Panc1 (cell line): ENCODE results near the gene RAPGEF1. TPM values are rescaled to one million over a fixed set of nuclear protein-coding genes. Genes with fewer than 3 reads are reported as not detected.

Experiments
- ATAC-seq: fragments of 200-7000 bp; cut with Tn5 transposase; 2 replicates; pipeline ENCODE4 v1.9.1; 2020; ENCODE audit warnings: mild to moderate bottlenecking, moderate library complexity
- BruUV-seq: library from RNA; stranded (reverse); fragments of 400-500 nt; replicated peaks from 2 replicates; lab custom pipeline; 2021; lab: Mats Ljungman, UMichigan
- CTCF ChIA-PET: fragments of 300-600 bp; sonication (Branson Sonifier 250); formaldehyde crosslinking; loops from one replicate; lab custom pipeline; 2022; ENCODE audit warnings: antibody characterized with exemption; lab: Charles Lee
- POLR2A ChIA-PET: fragments of 300-600 bp; sonication (Branson Sonifier 250); formaldehyde crosslinking; loops from one replicate; lab custom pipeline; 2022; ENCODE audit warnings: antibody characterized with exemption; lab: Charles Lee
- DNase-seq: peaks from one replicate; pipeline ENCODE4 v3.0.0-alpha.2; 2010; ENCODE audit warnings: low read depth, low spot score
- H3K27ac ChIP-seq: 2 replicates; pipeline ENCODE4 v1.5.1; 2011; ENCODE audit warnings: mild to moderate bottlenecking, low read length, inconsistent platforms
- H3K27me3 ChIP-seq: fragments of 200-500 bp; sonication (Bioruptor generic); 2 replicates; pipeline ENCODE4 v1.6.0; 2014; ENCODE audit warnings: low read length, inconsistent platforms; ENCODE audit not compliant: control insufficient read depth, insufficient read depth
- H3K36me3 ChIP-seq: fragments of 200-500 bp; sonication (Bioruptor generic); 2 replicates; pipeline ENCODE4 v1.5.1; 2014; ENCODE audit warnings: inconsistent platforms, mild to moderate bottlenecking, low read length, moderate library complexity; ENCODE audit not compliant: control insufficient read depth, insufficient read depth
- H3K4me1 ChIP-seq: 2 replicates; pipeline ENCODE4 v1.5.1; 2011; ENCODE audit warnings: inconsistent platforms, mild to moderate bottlenecking, low read length, moderate library complexity; ENCODE audit not compliant: control insufficient read depth, insufficient read depth
- H3K4me3 ChIP-seq, 2 experiments: 2 replicates each; pipeline ENCODE4 v1.5.1; 2011 to 2012; ENCODE audit warnings: low read depth in 2 of 2, low read length in 2 of 2, mild to moderate bottlenecking in 2 of 2, inconsistent platforms in 1 of 2, moderate library complexity in 1 of 2
- H3K9me3 ChIP-seq: fragments of 200-500 bp; sonication (Bioruptor generic); 2 replicates; pipeline ENCODE4 v1.5.1; 2014; ENCODE audit warnings: low read depth, mild to moderate bottlenecking, inconsistent platforms, low read length, moderate library complexity; ENCODE audit not compliant: control insufficient read depth, insufficient read depth
- CTCF ChIP-seq: fragments of 450-650 bp; IDR thresholded peaks from 2 replicates; pipeline ENCODE4 v1.5.1; 2017; ENCODE audit warnings: mild to moderate bottlenecking
- POLR2AphosphoS5 ChIP-seq: IDR thresholded peaks from 2 replicates; pipeline ENCODE4 v1.6.1; 2012; ENCODE audit warnings: mild to moderate bottlenecking, low read depth, low read length, moderate library complexity
- SIN3A ChIP-seq: IDR thresholded peaks from 2 replicates; pipeline ENCODE4 v1.6.1; 2012; ENCODE audit warnings: low read depth, mild to moderate bottlenecking, low read length, moderate library complexity, borderline replicate concordance; ENCODE audit not compliant: insufficient read depth
- TCF7L2 ChIP-seq: IDR thresholded peaks from 2 replicates; pipeline ENCODE4 v1.6.1; 2011; ENCODE audit warnings: mild to moderate bottlenecking, low read depth, low read length, inconsistent platforms
- in situ Hi-C: cut with HindIII; loops from 2 replicates; pipeline ENCODE4 v1.10.0; 2016; ENCODE audit warnings: low sequenced_read_pairs, low pct_unique_long_range_greater_than_20kb
- intact Hi-C: fragments of 100-400 bp; cut with micrococcal nuclease; formaldehyde crosslinking; loops from one replicate; pipeline ENCODE4 v1.10.0; 2022; ENCODE audit not compliant: unreplicated experiment
- total RNA-seq: library from RNA; stranded (reverse); gene quantifications from one replicate; pipeline ENCODE4 v1.2.1, GENCODE V29; 2021; ENCODE audit not compliant: unreplicated experiment
- TF ChIP-seq, protein P1 (sequence below), 2 experiments: IDR thresholded peaks; 2 replicates each; pipeline ENCODE4 v1.6.1; 2011 to 2012; ENCODE audit warnings: low read depth in 2 of 2, control low read depth in 1 of 2, low read length in 1 of 2, mild to moderate bottlenecking in 1 of 2, moderate library complexity in 1 of 2; ENCODE audit not compliant: insufficient read depth in 1 of 2

Gene RAPGEF1
- total RNA-seq, 1 experiment from 2014 or later, result 86.8 TPM

DNA sequence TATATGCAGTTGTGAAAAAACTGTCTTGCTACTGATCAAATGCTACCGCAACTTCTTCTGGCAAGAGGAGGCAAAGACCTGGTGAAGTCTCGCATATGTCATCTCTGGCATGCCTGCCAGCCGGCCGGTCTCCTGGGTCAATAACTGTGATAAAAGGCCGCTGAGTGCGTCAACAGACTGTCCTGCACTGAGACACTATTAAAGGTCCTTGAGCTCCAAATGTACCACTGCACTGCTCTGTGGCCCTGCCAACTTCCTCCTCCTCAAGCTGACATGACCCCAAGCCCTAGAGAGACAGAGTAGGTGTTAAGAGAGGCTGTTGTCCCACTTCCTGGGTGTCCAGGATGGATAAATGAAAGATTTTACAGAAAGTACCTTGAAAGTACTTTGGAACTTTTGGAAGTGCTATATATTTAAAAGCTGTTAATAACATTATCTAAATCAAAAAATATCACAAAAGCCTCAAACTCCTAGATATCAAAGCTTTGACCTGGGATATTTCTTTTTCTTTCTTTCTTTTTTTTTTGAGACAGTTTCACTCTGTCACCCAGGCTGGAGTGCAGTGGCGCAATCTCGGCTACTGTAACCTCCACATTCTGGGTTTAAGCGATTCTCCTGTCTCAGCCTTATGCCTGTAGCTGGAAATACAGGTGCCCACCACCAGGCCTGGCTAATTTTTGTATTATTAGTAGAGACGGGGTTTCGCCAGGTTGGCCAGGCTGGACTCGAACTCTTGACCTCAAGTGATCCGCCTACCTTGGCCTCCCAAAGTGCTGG, 31.5 kb downstream of the RAPGEF1 start:
- ChIA-PET POLR2A (no interaction called here), CTCF (no interaction called here)
- no peak for DNase-seq
- Histone ChIP-seq H3K27ac (peak overlapping the region; percentile 79), H3K36me3 (no peaks in the 10 kb centered on the region), H3K27me3 (no peaks in the 10 kb centered on the region), H3K4me1 (peaks cover 41% of the 10 kb centered on the region), H3K9me3 (no peaks in the 10 kb centered on the region), H3K4me3 (no peak overlapping the region)
- TF ChIP-seq POLR2AphosphoS5 (no peak), SIN3A (no peak), TCF7L2 (no peak), CTCF (no peak)
- TF ChIP-seq, protein P1, sequence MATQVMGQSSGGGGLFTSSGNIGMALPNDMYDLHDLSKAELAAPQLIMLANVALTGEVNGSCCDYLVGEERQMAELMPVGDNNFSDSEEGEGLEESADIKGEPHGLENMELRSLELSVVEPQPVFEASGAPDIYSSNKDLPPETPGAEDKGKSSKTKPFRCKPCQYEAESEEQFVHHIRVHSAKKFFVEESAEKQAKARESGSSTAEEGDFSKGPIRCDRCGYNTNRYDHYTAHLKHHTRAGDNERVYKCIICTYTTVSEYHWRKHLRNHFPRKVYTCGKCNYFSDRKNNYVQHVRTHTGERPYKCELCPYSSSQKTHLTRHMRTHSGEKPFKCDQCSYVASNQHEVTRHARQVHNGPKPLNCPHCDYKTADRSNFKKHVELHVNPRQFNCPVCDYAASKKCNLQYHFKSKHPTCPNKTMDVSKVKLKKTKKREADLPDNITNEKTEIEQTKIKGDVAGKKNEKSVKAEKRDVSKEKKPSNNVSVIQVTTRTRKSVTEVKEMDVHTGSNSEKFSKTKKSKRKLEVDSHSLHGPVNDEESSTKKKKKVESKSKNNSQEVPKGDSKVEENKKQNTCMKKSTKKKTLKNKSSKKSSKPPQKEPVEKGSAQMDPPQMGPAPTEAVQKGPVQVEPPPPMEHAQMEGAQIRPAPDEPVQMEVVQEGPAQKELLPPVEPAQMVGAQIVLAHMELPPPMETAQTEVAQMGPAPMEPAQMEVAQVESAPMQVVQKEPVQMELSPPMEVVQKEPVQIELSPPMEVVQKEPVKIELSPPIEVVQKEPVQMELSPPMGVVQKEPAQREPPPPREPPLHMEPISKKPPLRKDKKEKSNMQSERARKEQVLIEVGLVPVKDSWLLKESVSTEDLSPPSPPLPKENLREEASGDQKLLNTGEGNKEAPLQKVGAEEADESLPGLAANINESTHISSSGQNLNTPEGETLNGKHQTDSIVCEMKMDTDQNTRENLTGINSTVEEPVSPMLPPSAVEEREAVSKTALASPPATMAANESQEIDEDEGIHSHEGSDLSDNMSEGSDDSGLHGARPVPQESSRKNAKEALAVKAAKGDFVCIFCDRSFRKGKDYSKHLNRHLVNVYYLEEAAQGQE (IDR thresholded peaks at IDR 0.05; ENCODE audit: insufficient read depth in 1 of 2, low read depth in 2 of 2, low read length in 1 of 2), result no peak
- in situ Hi-C loops (no loop called here), intact Hi-C loops (no loop called here)
- BruUV-seq, result no TSS peak
- peak; percentile 75 for ATAC-seq

- no peaks in the 10 kb centered on the region for H3K27me3 ChIP-seq
- ChIA-PET POLR2A (no interaction called here), CTCF (no interaction called here)
- no TSS peak for BruUV-seq
- no peak for DNase-seq
- peaks cover 41% of the 10 kb centered on the region for H3K4me1 ChIP-seq
- H3K27ac ChIP-seq, result peak overlapping the region; percentile 79; the same call in 1 of the 2 replicates
- intact Hi-C loops (no loop called here), in situ Hi-C loops (no loop called here)
- no peaks in the 10 kb centered on the region for H3K9me3 ChIP-seq
- no peak for TF ChIP-seq SIN3A
- no peak for TF ChIP-seq TCF7L2
- no peak for TF ChIP-seq CTCF
- TF ChIP-seq, protein P1 (IDR thresholded peaks at IDR 0.05; ENCODE audit: insufficient read depth in 1 of 2, low read depth in 2 of 2, low read length in 1 of 2), result no peak
- TF ChIP-seq POLR2AphosphoS5, result no peak
- ATAC-seq, result peak; percentile 60
- H3K36me3 ChIP-seq, result no peaks in the 10 kb centered on the region
- no peak overlapping the region for H3K4me3 ChIP-seq
Measured at GRCh38 chr9:131707733-131708157, 32.1 kb downstream of the RAPGEF1 start.
